Keratinocyte (primary cell): ENCODE measurements around the gene C1D. TPM values are rescaled to one million over a fixed set of nuclear protein-coding genes. Genes with fewer than 3 reads are reported as not detected.

ENCODE experiments used
- DNase-seq: peaks from one replicate; pipeline ENCODE4 v3.0.0-alpha.2; 2011; ENCODE audit warnings: low read depth, missing footprints, low spot score
- FAIRE-seq: peaks from 2 replicates; lab custom pipeline; 2011; peaks lifted over from hg19 to GRCh38; lab: Jason Lieb, UNC
- H2AFZ ChIP-seq: 2 replicates; pipeline ENCODE4 v1.6.0; 2012; ENCODE audit warnings: low read length, control low read depth, inconsistent platforms; ENCODE audit not compliant: control insufficient read depth
- H3K27ac ChIP-seq: 2 replicates; pipeline ENCODE4 v1.5.1; 2011; ENCODE audit warnings: low read length; ENCODE audit not compliant: control insufficient read depth, insufficient read depth
- H3K27me3 ChIP-seq: 3 replicates; pipeline ENCODE4 v1.6.0; 2011; ENCODE audit warnings: low read length; ENCODE audit not compliant: control insufficient read depth, insufficient read depth; ENCODE audit errors: extremely low read depth
- H3K36me3 ChIP-seq, 2 experiments: 2 replicates in 1 of 2; 3 replicates in 1 of 2; pipeline ENCODE4 v1.5.1; 2011; ENCODE audit warnings: low read length in 2 of 2, mild to moderate bottlenecking in 1 of 2; ENCODE audit not compliant: control insufficient read depth in 2 of 2, insufficient read depth in 2 of 2; ENCODE audit errors: extremely low read depth in 1 of 2
- H3K4me1 ChIP-seq: 3 replicates; pipeline ENCODE4 v1.5.1; 2011; ENCODE audit warnings: low read length; ENCODE audit not compliant: control insufficient read depth, insufficient read depth; ENCODE audit errors: extremely low read depth
- H3K4me2 ChIP-seq: 3 replicates; pipeline ENCODE4 v1.6.0; 2011; ENCODE audit warnings: low read depth, low read length; ENCODE audit not compliant: control insufficient read depth, insufficient read depth; ENCODE audit errors: extremely low read depth
- H3K4me3 ChIP-seq, 3 experiments: fragments of 200-600 bp in 1 of 3; sonication (generic) in 1 of 3; 2 replicates in 2 of 3; 3 replicates in 1 of 3; pipeline ENCODE4 v1.5.1; 2011 to 2016; ENCODE audit warnings: low read length in 3 of 3, mild to moderate bottlenecking in 3 of 3, control low read depth in 2 of 3, inconsistent platforms in 1 of 3, low read depth in 1 of 3, mixed read lengths in 1 of 3, mixed run types in 1 of 3, moderate library complexity in 1 of 3; ENCODE audit not compliant: control insufficient read depth in 2 of 3, insufficient read depth in 2 of 3; ENCODE audit errors: extremely low read depth in 1 of 3
- H3K79me2 ChIP-seq: 2 replicates; pipeline ENCODE4 v1.6.0; 2012; ENCODE audit warnings: low read length; ENCODE audit not compliant: control insufficient read depth, insufficient read depth
- H3K9ac ChIP-seq: 3 replicates; pipeline ENCODE4 v1.6.0; 2011; ENCODE audit warnings: low read length; ENCODE audit not compliant: control insufficient read depth, insufficient read depth; ENCODE audit errors: extremely low read depth
- H3K9me1 ChIP-seq: 3 replicates; pipeline ENCODE4 v1.6.0; 2011; ENCODE audit warnings: low read length; ENCODE audit not compliant: control insufficient read depth, insufficient read depth; ENCODE audit errors: extremely low read depth
- H3K9me3 ChIP-seq: 2 replicates; pipeline ENCODE4 v1.5.1; 2012; ENCODE audit warnings: low read depth, low read length; ENCODE audit not compliant: control insufficient read depth
- H4K20me1 ChIP-seq: 3 replicates; pipeline ENCODE4 v1.6.0; 2011; ENCODE audit warnings: low read length; ENCODE audit not compliant: control insufficient read depth, insufficient read depth; ENCODE audit errors: extremely low read depth
- CTCF ChIP-seq, 3 experiments: IDR thresholded peaks in 1 of 3; conservative IDR thresholded peaks in 1 of 3; optimal IDR thresholded peaks in 1 of 3; 2 replicates in 2 of 3; 3 replicates in 1 of 3; pipeline versions ENCODE3 to v1.5.1; 2011; ENCODE audit warnings: low read length in 3 of 3, mild to moderate bottlenecking in 3 of 3, moderate library complexity in 2 of 3, control low read depth in 1 of 3, inconsistent platforms in 1 of 3; ENCODE audit not compliant: insufficient read depth in 2 of 3; ENCODE audit errors: extremely low read depth in 1 of 3
- EZH2 ChIP-seq: IDR thresholded peaks from one replicate; pipeline ENCODE4 v1.6.1; 2012; ENCODE audit warnings: inconsistent platforms, mild to moderate bottlenecking, low read length, moderate library complexity
- dilution Hi-C: fragments of 300-500 bp; cut with MboI; formaldehyde crosslinking; loops from one replicate; pipeline ENCODE4 v1.7.0; 2020; ENCODE audit warnings: low sequenced_read_pairs; ENCODE audit not compliant: extremely low pct_ligation_motif_present
- polyA plus RNA-seq, 5 experiments: library from polyadenylated mRNA; depleted of rRNA in 3 of 5; stranded (reverse) in 3 of 5; stranded (forward) in 1 of 5; unstranded in 1 of 5; fragments of >200 nt; gene quantifications; 1 replicate in 1 of 5; 2 replicates in 3 of 5; 3 replicates in 1 of 5; pipeline versions ENCODE4 v1.2.1 to v1.2.3, GENCODE V29; 2011 to 2012; ENCODE audit warnings: missing spikeins in 2 of 5, low read depth in 1 of 5, low replicate concordance in 1 of 5

The C1D gene
- polyA plus RNA-seq, 1 donor (not counting 4 experiments of a cell fraction or from before 2014, with no cell fraction given) = 45.3 TPM

- dilution Hi-C loops = no loop called here
- H3K4me2 ChIP-seq = no peak overlapping the region
- no peaks in the 10 kb centered on the region for H3K4me1 ChIP-seq
- FAIRE-seq (no peak), DNase-seq (no peak)
- no peak overlapping the region for H2AFZ ChIP-seq
- H3K9me1 ChIP-seq = no peaks in the 10 kb centered on the region
- no peaks in the 10 kb centered on the region for H4K20me1 ChIP-seq
- H3K79me2 ChIP-seq = no peaks in the 10 kb centered on the region
- no peak for TF ChIP-seq CTCF (optimal IDR thresholded peaks at IDR 0.05 in 1 of 3, IDR thresholded peaks at IDR 0.05 in 1 of 3, conservative IDR thresholded peaks at IDR 0.05 in 1 of 3; ENCODE audit: extremely low read depth in 1 of 3, insufficient read depth in 2 of 3, low read length in 3 of 3)
- no peak for TF ChIP-seq EZH2
- H3K9ac ChIP-seq = no peak overlapping the region
- H3K27me3 ChIP-seq = no peaks in the 10 kb centered on the region
- H3K4me3 ChIP-seq = no peak overlapping the region
- no peaks in the 10 kb centered on the region for H3K9me3 ChIP-seq
- no peak overlapping the region for H3K27ac ChIP-seq
- no peaks in the 10 kb centered on the region for H3K36me3 ChIP-seq
Observed at GRCh38 chr2:68094111-68094510, 31.3 kb upstream of the C1D start.

- Histone ChIP-seq H3K4me2 (no peak overlapping the region), H4K20me1 (no peaks in the 10 kb centered on the region), H3K4me1 (no peaks in the 10 kb centered on the region), H3K36me3 (no peaks in the 10 kb centered on the region), H3K27ac (no peak overlapping the region), H3K79me2 (no peaks in the 10 kb centered on the region), H2AFZ (no peak overlapping the region), H3K27me3 (no peaks in the 10 kb centered on the region), H3K9ac (no peak overlapping the region), H3K9me3 (no peaks in the 10 kb centered on the region), H3K4me3 (no peak overlapping the region), H3K9me1 (no peaks in the 10 kb centered on the region)
- dilution Hi-C loops = no loop called here
- DNase-seq (no peak), FAIRE-seq (no peak)
- TF ChIP-seq CTCF (optimal IDR thresholded peaks at IDR 0.05 in 1 of 3, IDR thresholded peaks at IDR 0.05 in 1 of 3, conservative IDR thresholded peaks at IDR 0.05 in 1 of 3; ENCODE audit: extremely low read depth in 1 of 3, insufficient read depth in 2 of 3, low read length in 3 of 3) = no peak
Observed at GRCh38 chr2:68093634-68094033, 30.8 kb upstream of the C1D start.
